Activated T-cell treated with anti-CD3 and anti-CD28 coated beads, Interleukin-2, amount 50 U/mL, for 48 hours (primary cell): Measurements from ENCODE around the gene AHCYL1.
A peak's percentile ranks its signal among the peaks of the same experiment; 100 is the strongest.

Experiments
- DNase-seq, 2 experiments: peaks; one replicate each; pipeline ENCODE4 v3.0.0-alpha.2; 2020

Gene AHCYL1

GRCh38 chr1:110043016-110043415, 58.5 kb downstream of the AHCYL1 start:
- DNase-seq: no peak

- no peak for DNase-seq
Measured at GRCh38 chr1:110047463-110047862, 62.9 kb downstream of the AHCYL1 start.

GRCh38 chr1:110048240-110048639, 63.7 kb downstream of the AHCYL1 start:
- DNase-seq: no peak

GRCh38 chr1:110048923-110049601, 64.5 kb downstream of the AHCYL1 start:
- no peak for DNase-seq

GRCh38 chr1:110049801-110050601, 65.4 kb downstream of the AHCYL1 start:
- DNase-seq: no peak

- DNase-seq: no peak
Measured at GRCh38 chr1:110050602-110051261, 66.2 kb downstream of the AHCYL1 start.

GRCh38 chr1:110051262-110051648, 66.7 kb downstream of the AHCYL1 start:
- no peak for DNase-seq

- peak; percentile 84 to 86 for DNase-seq
Measured at GRCh38 chr1:110053552-110054428, 69.2 kb downstream of the AHCYL1 start.

GRCh38 chr1:110055493-110056284, 71.1 kb downstream of the AHCYL1 start:
- no peak for DNase-seq

GRCh38 chr1:110056285-110056683, 71.7 kb downstream of the AHCYL1 start:
- DNase-seq: no peak

GRCh38 chr1:110056776-110057175, 72.2 kb downstream of the AHCYL1 start:
- DNase-seq: no peak

GRCh38 chr1:110057963-110058518, 73.5 kb downstream of the AHCYL1 start:
- no peak for DNase-seq

GRCh38 chr1:110058591-110058990, 74.0 kb downstream of the AHCYL1 start:
- DNase-seq: no peak

GRCh38 chr1:110059133-110059863, 74.7 kb downstream of the AHCYL1 start:
- no peak for DNase-seq

GRCh38 chr1:110060034-110060661, 75.6 kb downstream of the AHCYL1 start:
- DNase-seq: peak; percentile 87 to 90

- no peak for DNase-seq
Measured at GRCh38 chr1:110060662-110061060, 76.1 kb downstream of the AHCYL1 start.

- DNase-seq: no peak
Measured at GRCh38 chr1:110061341-110061740, 76.8 kb downstream of the AHCYL1 start.

- no peak for DNase-seq
Measured at GRCh38 chr1:110062612-110063011, 78.0 kb downstream of the AHCYL1 start.

- no peak for DNase-seq
Measured at GRCh38 chr1:110063781-110064180, 79.2 kb downstream of the AHCYL1 start.

GRCh38 chr1:110064576-110065337, 80.2 kb downstream of the AHCYL1 start:
- no peak for DNase-seq
